ENCODE data around the gene POU2F2. TPM values are rescaled to one million over a fixed set of nuclear protein-coding genes. Genes with fewer than 3 reads are reported as not detected.

POU2F2 gene
- 0.14 to 1.2 TPM (median 0.41 TPM) in 5 replicates for total RNA-seq (2022; extraction: Qiagen RNA extraction; ENCODE audit: low read depth)

DNA sequence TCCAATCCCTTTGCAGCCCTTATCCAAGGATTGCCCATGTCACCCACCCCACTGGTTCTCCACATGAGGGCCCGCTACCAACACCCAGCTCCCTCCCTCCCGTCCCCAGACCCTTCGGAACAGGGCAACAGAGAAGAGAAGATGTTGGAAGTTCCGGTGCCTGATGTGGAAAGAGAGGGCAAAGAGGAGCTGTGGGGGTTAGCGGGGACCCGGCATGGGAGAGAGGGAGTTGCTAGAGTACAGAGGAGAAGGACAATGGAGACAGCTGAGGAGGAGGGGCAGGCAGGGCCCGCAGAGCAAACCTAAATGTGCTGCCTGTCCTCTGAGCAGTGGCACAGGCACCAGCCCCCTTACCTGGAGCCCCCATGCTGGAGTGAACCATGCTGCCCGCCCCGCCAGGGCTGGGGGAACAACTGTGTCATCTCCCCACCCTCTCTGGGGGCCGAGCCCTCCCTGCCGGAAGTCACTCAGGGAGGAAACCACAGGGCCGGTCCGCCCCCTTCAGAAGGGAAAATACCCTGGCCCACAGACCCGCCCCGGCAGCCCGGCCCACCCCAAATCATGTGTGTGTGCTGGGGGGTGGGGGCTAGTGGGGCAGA is at the start of gene POU2F2:
TSS of gene POU2F2 (minus strand) at position 417 of the 599 bp plus-strand sequence. CDS start at position 382, 35 bp downstream.

DNA sequence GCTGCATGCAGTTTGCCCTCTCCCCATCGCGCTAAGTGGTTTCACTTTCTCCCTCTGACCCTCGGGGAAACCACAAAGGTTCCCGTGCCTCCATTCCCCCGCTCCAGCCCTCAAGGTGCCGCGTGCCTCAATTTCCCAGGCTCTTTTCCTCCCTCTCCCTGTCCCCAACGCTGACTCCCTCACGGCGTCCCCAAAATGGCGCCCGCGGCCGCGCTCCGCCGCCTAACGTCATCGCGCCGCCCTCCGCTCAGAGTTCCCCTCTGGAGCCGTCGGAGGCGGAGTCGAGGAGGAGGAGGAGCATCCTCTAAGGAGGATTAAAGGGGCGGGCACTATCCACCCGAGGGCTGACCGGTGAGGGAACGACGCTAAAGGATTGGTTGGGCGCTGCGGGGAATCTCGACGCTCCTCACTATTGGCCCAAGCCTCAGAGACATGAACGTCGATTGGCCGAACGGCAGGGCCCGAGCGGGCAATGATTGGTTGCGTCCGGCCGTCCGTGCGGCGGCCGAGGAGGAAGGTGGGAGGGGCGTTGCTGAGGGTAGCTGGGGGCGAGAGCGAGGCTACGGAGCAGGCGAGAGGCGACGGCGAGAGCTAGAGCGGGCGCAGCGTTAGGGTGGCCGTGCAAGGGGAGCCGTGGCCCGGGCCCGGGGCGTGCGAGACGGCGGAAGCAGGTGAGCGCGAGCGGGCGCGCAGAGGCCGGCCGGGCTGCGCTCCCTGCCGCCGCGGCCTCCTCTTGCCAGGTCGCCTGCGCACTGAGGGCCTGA is 56.4 kb downstream of the POU2F2 start, which contains the start of gene ZNF574:
TSS of gene ZNF574 (plus strand) at position 551 of the 764 bp plus-strand sequence. CDS start 2,441 bp downstream, outside the sequence.

GRCh38 chr19:42069619-42070351 is 62.5 kb downstream of the POU2F2 start, which contains the start of gene GRIK5:
Gene GRIK5 (minus strand): TSS chr19:42070206. CDS start chr19:42065770, 4,436 bp downstream.

Other genes with a start within 250 kb of the POU2F2 start
- gene ARHGEF1, start 249.3 kb downstream of the POU2F2 start, total RNA-seq (2022; extraction: Qiagen RNA extraction; ENCODE audit: low read depth): 57.0 to 141 TPM (median 106 TPM) in 5 replicates
- 0.16 to 0.40 TPM (median 0.25 TPM) in 5 replicates for gene ERFL, start 204.0 kb downstream of the POU2F2 start, total RNA-seq (2022; extraction: Qiagen RNA extraction; ENCODE audit: low read depth)
- 139 to 316 TPM (median 257 TPM) in 5 replicates for gene RABAC1, start 173.1 kb downstream of the POU2F2 start, total RNA-seq (2022; extraction: Qiagen RNA extraction; ENCODE audit: low read depth)
- gene ATP1A3, start 138.2 kb downstream of the POU2F2 start, total RNA-seq (2022; extraction: Qiagen RNA extraction; ENCODE audit: low read depth): 2.0 to 6.2 TPM (median 5.0 TPM) in 5 replicates
- 0.21 to 1.0 TPM (median 0.60 TPM) in 5 replicates for gene GRIK5, start 62.2 kb downstream of the POU2F2 start, total RNA-seq (2022; extraction: Qiagen RNA extraction; ENCODE audit: low read depth)
- 21.8 to 39.4 TPM (median 36.5 TPM) in 5 replicates for gene ZNF574, start 56.3 kb downstream of the POU2F2 start, total RNA-seq (2022; extraction: Qiagen RNA extraction; ENCODE audit: low read depth)
- 43.1 to 88.7 TPM (median 75.9 TPM) in 5 replicates for gene DEDD2, start 85.2 kb upstream of the POU2F2 start, total RNA-seq (2022; extraction: Qiagen RNA extraction; ENCODE audit: low read depth)
- gene ZNF526, start 87.9 kb upstream of the POU2F2 start, total RNA-seq (2022; extraction: Qiagen RNA extraction; ENCODE audit: low read depth): 13.2 to 22.4 TPM (median 19.7 TPM) in 5 replicates
- gene GSK3A, start 110.2 kb upstream of the POU2F2 start, total RNA-seq (2022; extraction: Qiagen RNA extraction; ENCODE audit: low read depth): 99.0 to 169 TPM (median 161 TPM) in 5 replicates
- 110 to 131 TPM (median 125 TPM) in 5 replicates for gene ERF, start 122.7 kb upstream of the POU2F2 start, total RNA-seq (2022; extraction: Qiagen RNA extraction; ENCODE audit: low read depth)
- gene CIC, start 136.8 kb upstream of the POU2F2 start, total RNA-seq (2022; extraction: Qiagen RNA extraction; ENCODE audit: low read depth): 26.5 to 63.0 TPM (median 56.8 TPM) in 5 replicates
- gene PRR19, start 169.7 kb upstream of the POU2F2 start, total RNA-seq (2022; extraction: Qiagen RNA extraction; ENCODE audit: low read depth): 3.5 to 4.9 TPM (median 3.7 TPM) in 5 replicates
- gene PAFAH1B3, start 170.2 kb upstream of the POU2F2 start, total RNA-seq (2022; extraction: Qiagen RNA extraction; ENCODE audit: low read depth): 111 to 154 TPM (median 141 TPM) in 5 replicates
- gene TMEM145, start 180.9 kb upstream of the POU2F2 start, total RNA-seq (2022; extraction: Qiagen RNA extraction; ENCODE audit: low read depth): 2.5 to 3.9 TPM (median 3.2 TPM) in 5 replicates
- gene MEGF8, start 193.2 kb upstream of the POU2F2 start, total RNA-seq (2022; extraction: Qiagen RNA extraction; ENCODE audit: low read depth): 17.9 to 30.2 TPM (median 26.0 TPM) in 5 replicates